ENCODE data around the gene SCGB1A1. TPM values are rescaled to one million over a fixed set of nuclear protein-coding genes. Genes with fewer than 3 reads are reported as not detected.
A peak's percentile ranks its signal among the peaks of the same experiment; 100 is the strongest.

SCGB1A1 gene
- total RNA-seq, 1 donor, result not detected

- H3K27ac ChIP-seq (ENCODE audit: low read depth, low read length), result peak overlapping the region; percentile 56
- no peak overlapping the region for H3K4me2 ChIP-seq (ENCODE audit: insufficient read depth, low read length)
- no peaks in the 10 kb centered on the region for H3K9me3 ChIP-seq (ENCODE audit: low read depth, low read length)
- no peaks in the 10 kb centered on the region for H4K20me1 ChIP-seq (ENCODE audit: insufficient read depth, low read length)
- no peaks in the 10 kb centered on the region for H3K27me3 ChIP-seq (ENCODE audit: insufficient read depth, low read length)
- no peaks in the 10 kb centered on the region for H3K36me3 ChIP-seq (ENCODE audit: insufficient read depth, low read length)
- H3K79me2 ChIP-seq (ENCODE audit: insufficient read depth, low read length), result no peaks in the 10 kb centered on the region
- H2AFZ ChIP-seq (ENCODE audit: low read length), result no peak overlapping the region
- TF ChIP-seq CTCF (IDR thresholded peaks at IDR 0.05; ENCODE audit: extremely low read depth, low read depth, low read length), result no peak
- no peak for DNase-seq (ENCODE audit: insufficient read length, low spot score, missing footprints)
- H3K4me3 ChIP-seq (ENCODE audit: insufficient read depth, low read length), result no peak overlapping the region
- peaks cover 10% of the 10 kb centered on the region for H3K4me1 ChIP-seq (ENCODE audit: insufficient read depth, low read length)
Observed at GRCh38 chr11:62471603-62472002, 52.8 kb downstream of the SCGB1A1 start.

GRCh38 chr11:62472063-62472884 is 53.4 kb downstream of the SCGB1A1 start:
- peak overlapping the region; percentile 45 for H3K4me2 ChIP-seq (ENCODE audit: insufficient read depth, low read length)
- peaks cover 10% of the 10 kb centered on the region for H3K4me1 ChIP-seq (ENCODE audit: insufficient read depth, low read length)
- H4K20me1 ChIP-seq (ENCODE audit: insufficient read depth, low read length), result no peaks in the 10 kb centered on the region
- H2AFZ ChIP-seq (ENCODE audit: low read length), result peak overlapping the region; percentile 60
- H3K36me3 ChIP-seq (ENCODE audit: insufficient read depth, low read length), result no peaks in the 10 kb centered on the region
- peak overlapping the region; percentile 56 for H3K27ac ChIP-seq (ENCODE audit: low read depth, low read length)
- DNase-seq (ENCODE audit: insufficient read length, low spot score, missing footprints), result peak; percentile 86
- H3K27me3 ChIP-seq (ENCODE audit: insufficient read depth, low read length), result no peaks in the 10 kb centered on the region
- no peaks in the 10 kb centered on the region for H3K79me2 ChIP-seq (ENCODE audit: insufficient read depth, low read length)
- no peak overlapping the region for H3K4me3 ChIP-seq (ENCODE audit: insufficient read depth, low read length)
- no peaks in the 10 kb centered on the region for H3K9me3 ChIP-seq (ENCODE audit: low read depth, low read length)
- no peak for TF ChIP-seq CTCF (IDR thresholded peaks at IDR 0.05; ENCODE audit: extremely low read depth, low read depth, low read length)

Other genes starting within 250 kb of the SCGB1A1 start
- not detected in 2 replicates for gene SCGB1D1, start 228.8 kb upstream of the SCGB1A1 start, total RNA-seq
- not detected in 2 replicates for gene SCGB2A1, start 210.4 kb upstream of the SCGB1A1 start, total RNA-seq
- gene SCGB1D2, start 176.8 kb upstream of the SCGB1A1 start, total RNA-seq, result not detected in 2 replicates
- not detected in 2 replicates for gene SCGB2A2, start 148.9 kb upstream of the SCGB1A1 start, total RNA-seq
- gene SCGB1D4, start 120.0 kb upstream of the SCGB1A1 start, total RNA-seq, result not detected in 2 replicates
- 0.36 and 0.59 TPM in 2 replicates for gene ASRGL1, start 81.6 kb upstream of the SCGB1A1 start, total RNA-seq
- 646 and 720 TPM in 2 replicates for gene AHNAK, start 127.8 kb downstream of the SCGB1A1 start, total RNA-seq
- 1,004 and 1,049 TPM in 2 replicates for gene EEF1G, start 154.9 kb downstream of the SCGB1A1 start, total RNA-seq
- 6.5 and 7.6 TPM in 2 replicates for gene TUT1, start 172.5 kb downstream of the SCGB1A1 start, total RNA-seq
- 102 and 105 TPM in 2 replicates for gene MTA2, start 182.8 kb downstream of the SCGB1A1 start, total RNA-seq
- 26.4 and 29.5 TPM in 2 replicates for gene EML3, start 193.7 kb downstream of the SCGB1A1 start, total RNA-seq
- gene ROM1, start 194.2 kb downstream of the SCGB1A1 start, total RNA-seq, result 6.5 TPM in 2 replicates
- 27.1 and 30.8 TPM in 2 replicates for gene B3GAT3, start 203.0 kb downstream of the SCGB1A1 start, total RNA-seq
- 219 and 242 TPM in 2 replicates for gene GANAB, start 227.6 kb downstream of the SCGB1A1 start, total RNA-seq
- 19.2 and 20.6 TPM in 2 replicates for gene INTS5, start 234.3 kb downstream of the SCGB1A1 start, total RNA-seq
- 13.3 and 17.4 TPM in 2 replicates for gene C11orf98, start 246.2 kb downstream of the SCGB1A1 start, total RNA-seq
- gene CSKMT, start 246.3 kb downstream of the SCGB1A1 start, total RNA-seq, result 6.2 and 11.2 TPM in 2 replicates

Measured in osteoblast (primary cell).